Astrocyte of the cerebellum (primary cell): Measurements from ENCODE around the gene COMT.
"Not testable (repeated sequence)": the region's sequence is repeated elsewhere in the genome, so short reads cannot be mapped to it uniquely, and the experiment has no call there.

ENCODE experiments used
- DNase-seq: peaks from one replicate; pipeline ENCODE4 v3.0.0-alpha.2; 2011; ENCODE audit warnings: low read depth
- H3K4me3 ChIP-seq: 2 replicates; pipeline ENCODE4 v1.5.1; 2011; ENCODE audit warnings: mild to moderate bottlenecking, low read depth, low read length, moderate library complexity
- CTCF ChIP-seq: IDR thresholded peaks from 2 replicates; pipeline ENCODE4 v1.5.1; 2012; ENCODE audit warnings: low read length, low read depth, moderate library complexity, mild to moderate bottlenecking; ENCODE audit errors: missing control alignments
- in situ Hi-C: cut with HindIII; loops from 2 replicates; pipeline ENCODE4 v1.10.0; 2017; ENCODE audit warnings: low sequenced_read_pairs

Gene COMT

DNA sequence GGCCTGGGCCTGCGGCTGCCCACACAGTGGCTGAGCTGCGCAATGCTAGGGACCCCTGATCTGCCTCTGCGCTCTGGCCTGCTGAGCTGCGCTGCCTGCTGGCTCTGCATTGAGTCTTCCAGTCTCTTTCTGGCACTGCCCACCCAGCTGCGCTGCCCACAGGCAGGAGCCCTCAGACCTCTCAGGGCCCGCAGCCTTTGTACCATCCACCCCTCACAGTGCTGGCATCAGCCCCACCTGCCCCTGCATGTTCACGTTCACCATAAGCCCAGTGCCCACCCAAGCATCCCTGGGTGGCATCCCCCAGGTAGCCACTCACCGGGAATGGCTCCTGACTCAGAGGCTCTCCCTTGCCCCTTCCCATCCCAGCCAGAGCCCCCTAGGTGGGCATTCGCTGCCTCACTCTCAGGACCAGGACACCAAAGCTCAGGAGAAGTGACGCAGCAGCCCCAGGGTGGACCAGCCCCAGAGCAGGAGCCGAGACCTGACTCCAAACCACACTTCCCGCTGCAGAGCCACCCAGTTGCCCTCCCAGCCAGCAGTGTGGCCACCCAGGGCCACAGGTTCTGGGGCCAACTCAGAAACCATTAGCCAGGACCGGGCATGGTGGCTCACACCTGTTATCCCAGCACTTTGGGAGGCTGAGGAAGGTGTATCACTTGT lies 21.7 kb upstream of the COMT start:
- no peak overlapping the region for H3K4me3 ChIP-seq
- in situ Hi-C loops: no loop called here
- no peak for TF ChIP-seq CTCF
- DNase-seq: no peak

DNA sequence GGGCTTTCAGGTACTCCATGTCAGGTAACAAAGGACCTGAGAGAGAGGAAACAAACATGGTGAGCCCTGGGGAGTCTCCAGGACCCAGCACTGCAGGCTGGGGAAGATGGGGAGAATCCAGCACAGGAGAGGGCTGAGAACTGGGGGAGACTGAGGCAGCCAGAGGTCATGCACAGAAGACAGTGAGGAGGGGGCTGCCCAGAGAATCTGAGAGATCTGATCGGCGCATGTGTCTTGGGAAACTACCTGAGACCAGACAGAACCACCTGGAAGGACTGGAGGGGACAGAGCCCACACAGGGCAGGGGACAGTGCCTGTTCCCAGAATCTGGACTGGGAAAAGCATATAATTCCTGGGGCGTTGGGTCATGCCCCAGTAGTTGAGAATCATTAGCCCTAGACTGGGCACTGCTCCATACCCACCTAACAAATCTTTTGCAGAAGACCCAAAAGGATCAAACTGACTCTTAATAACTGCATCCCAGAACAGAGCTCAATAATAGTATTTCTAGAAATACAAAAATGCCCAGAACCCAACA lies 20.0 kb upstream of the COMT start:
- no peak overlapping the region for H3K4me3 ChIP-seq
- no peak for DNase-seq
- no peak for TF ChIP-seq CTCF
- in situ Hi-C loops: no loop called here

DNA sequence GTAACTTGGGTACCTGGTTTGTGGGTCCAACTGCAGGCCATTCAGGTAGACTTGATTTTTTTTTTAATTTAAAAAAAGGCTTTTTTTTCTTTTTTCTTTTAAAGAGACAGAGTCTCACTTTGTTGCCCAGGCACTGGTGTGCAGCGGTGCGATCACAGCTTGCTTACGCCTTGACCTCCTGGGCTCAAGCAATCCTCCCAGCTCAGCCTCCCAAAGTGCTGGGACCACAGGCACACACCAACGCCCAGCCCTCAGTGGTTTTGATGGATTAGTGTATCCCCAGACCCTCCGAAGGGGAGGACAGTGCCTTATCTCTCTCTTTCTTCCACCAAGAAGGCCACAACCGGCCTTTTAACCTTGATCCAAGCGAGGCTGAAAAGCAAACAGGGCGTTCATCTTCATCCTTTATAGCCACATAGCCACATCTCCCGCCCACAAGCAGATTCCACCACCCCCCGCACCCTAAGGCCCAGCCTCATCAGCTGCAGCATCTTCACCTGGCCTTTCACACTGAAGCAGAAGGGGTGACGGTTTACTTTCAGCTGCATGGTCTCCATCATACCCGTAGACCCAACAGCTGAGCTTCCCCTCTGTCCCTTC lies 17.6 kb upstream of the COMT start:
- no peak overlapping the region for H3K4me3 ChIP-seq
- no peak for DNase-seq
- in situ Hi-C loops: no loop called here
- no peak for TF ChIP-seq CTCF

- H3K4me3 ChIP-seq, DNase-seq, in situ Hi-C loops: not testable (repeated sequence)
Observed at GRCh38 chr22:19926028-19926427, 15.5 kb upstream of the COMT start.

GRCh38 chr22:19927696-19928095 lies 13.9 kb upstream of the COMT start:
- H3K4me3 ChIP-seq: no peak overlapping the region
- DNase-seq: no peak
- in situ Hi-C loops: no loop called here
- no peak for TF ChIP-seq CTCF

DNA sequence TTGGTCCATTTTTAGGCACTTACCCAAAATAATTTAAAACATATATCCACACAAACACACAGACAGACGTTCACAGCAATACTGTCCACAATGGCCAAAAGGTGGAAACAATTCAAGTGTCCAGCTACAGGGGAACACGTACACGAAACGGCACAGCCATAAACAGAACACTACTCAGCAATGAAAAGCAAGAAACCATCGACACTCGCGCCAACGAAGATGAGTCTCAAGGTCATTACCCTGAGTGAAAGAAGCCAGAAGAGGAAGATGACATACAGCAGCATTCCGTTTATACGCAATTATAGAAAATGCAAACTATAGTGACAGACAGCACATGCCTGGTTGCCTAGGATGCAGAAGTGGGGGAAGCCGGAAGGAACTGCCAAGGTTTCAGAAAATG lies 13.4 kb upstream of the COMT start:
- DNase-seq: no peak
- no peak for TF ChIP-seq CTCF
- in situ Hi-C loops: no loop called here
- H3K4me3 ChIP-seq: no peak overlapping the region
